ENCODE results near the gene ZDHHC8. TPM values are rescaled to one million over a fixed set of nuclear protein-coding genes. Genes with fewer than 3 reads are reported as not detected.

Gene ZDHHC8
- total and polyA plus RNA-seq, 7 experiments from 2014 or later, result 0.95 to 88.5 (median 65.9) TPM

- Histone ChIP-seq H3K9me3 (ENCODE audit: control insufficient read depth in 2 of 3, low read length in 3 of 3) (no peaks in the 10 kb centered on the region), H3K36me3 (ENCODE audit: control insufficient read depth in 2 of 3, insufficient read depth in 3 of 3, low read length in 3 of 3) (peaks cover 0 to 38% (median 6%) of the 10 kb centered on the region in 3 experiments), H3K27ac (ENCODE audit: low read depth, low read length) (no peak overlapping the region), H3K4me3 (ENCODE audit: low read length) (no peak overlapping the region), H3K27me3 (ENCODE audit: control insufficient read depth in 2 of 2, insufficient read depth in 2 of 2, low read length in 2 of 2) (no peaks in the 10 kb centered on the region), H3K4me1 (ENCODE audit: control insufficient read depth in 2 of 2, insufficient read depth in 2 of 2, low read length in 2 of 2) (peaks cover 24 to 29% of the 10 kb centered on the region in 2 donors)
- CTCF ChIA-PET, result interaction anchor here (1.2 kb wide), 1 partner anchor 8 kb away, joined by 4 read pairs; no protein-coding TSS in a partner anchor
- intact Hi-C loops (cut with micrococcal nuclease), result no loop called here
- DNase-seq (no peak), ATAC-seq (no peak)
- H3K4me3 Mint-ChIP-seq, result peak overlapping the region in 2 of 10 donors; percentile 29 to 39
- H3K27ac Mint-ChIP-seq, result peak overlapping the region; percentile 59 to 97 (median 85)
- POLR2A ChIA-PET, result interaction anchor here (0.7 kb wide), 1 partner anchor 215 kb away, joined by 3 read pairs; no protein-coding TSS in a partner anchor
- H3K36me3 Mint-ChIP-seq, result peaks cover 0 to 23% (median 7%) of the 10 kb centered on the region in 5 donors
- H3K4me1 Mint-ChIP-seq, result peaks cover 22 to 52% (median 46%) of the 10 kb centered on the region in 7 donors
- no peaks in the 10 kb centered on the region for H3K9me3 Mint-ChIP-seq
- H3K27me3 Mint-ChIP-seq, result no peaks in the 10 kb centered on the region
Observed at GRCh38 chr22:20102203-20102780, 29.3 kb upstream of the ZDHHC8 start.

- peaks cover 0 to 3% of the 10 kb centered on the region in 2 donors for H3K4me1 ChIP-seq (ENCODE audit: control insufficient read depth in 2 of 2, insufficient read depth in 2 of 2, low read length in 2 of 2)
- no peaks in the 10 kb centered on the region for H3K9me3 ChIP-seq (ENCODE audit: control insufficient read depth in 2 of 3, low read length in 3 of 3)
- ChIA-PET POLR2A (interaction anchor here (0.7 to 1.7 kb wide), 2 partner anchors 11 kb away, joined by 3 to 6 read pairs; partner anchors contain the start of genes RANBP1 and TRMT2A), CTCF (no interaction called here)
- no peaks in the 10 kb centered on the region for H3K27me3 ChIP-seq (ENCODE audit: control insufficient read depth in 2 of 2, insufficient read depth in 2 of 2, low read length in 2 of 2)
- peaks cover 0 to 65% (median 6%) of the 10 kb centered on the region in 3 experiments for H3K36me3 ChIP-seq (ENCODE audit: control insufficient read depth in 2 of 3, insufficient read depth in 3 of 3, low read length in 3 of 3)
- DNase-seq, result no peak
- Mint-ChIP-seq H3K4me1 (peaks cover 7 to 25% (median 20%) of the 10 kb centered on the region in 7 donors), H3K27me3 (no peaks in the 10 kb centered on the region), H3K27ac (peak overlapping the region in 4 of 9 donors; percentile 24 to 65 (median 57)), H3K4me3 (no peak overlapping the region), H3K9me3 (no peaks in the 10 kb centered on the region), H3K36me3 (peaks cover 0 to 10% (median 4%) of the 10 kb centered on the region in 5 donors)
- no peak overlapping the region for H3K4me3 ChIP-seq (ENCODE audit: low read length)
- no peak for ATAC-seq
- intact Hi-C loops (cut with micrococcal nuclease), result no loop called here
- no peak overlapping the region for H3K27ac ChIP-seq (ENCODE audit: low read depth, low read length)
Observed at GRCh38 chr22:20105456-20106204, 26.0 kb upstream of the ZDHHC8 start.

- DNase-seq, result no peak
- Mint-ChIP-seq H3K27ac (no peak overlapping the region), H3K4me1 (peaks cover 5 to 20% (median 16%) of the 10 kb centered on the region in 7 donors), H3K9me3 (no peaks in the 10 kb centered on the region), H3K36me3 (peaks cover 0 to 10% (median 4%) of the 10 kb centered on the region in 5 donors), H3K27me3 (no peaks in the 10 kb centered on the region), H3K4me3 (no peak overlapping the region)
- no peak for ATAC-seq
- Histone ChIP-seq H3K27me3 (ENCODE audit: control insufficient read depth in 2 of 2, insufficient read depth in 2 of 2, low read length in 2 of 2) (no peaks in the 10 kb centered on the region), H3K4me1 (ENCODE audit: control insufficient read depth in 2 of 2, insufficient read depth in 2 of 2, low read length in 2 of 2) (no peaks in the 10 kb centered on the region), H3K27ac (ENCODE audit: low read depth, low read length) (no peak overlapping the region), H3K4me3 (ENCODE audit: low read length) (no peak overlapping the region), H3K36me3 (ENCODE audit: control insufficient read depth in 2 of 3, insufficient read depth in 3 of 3, low read length in 3 of 3) (peaks cover 0 to 72% (median 6%) of the 10 kb centered on the region in 3 experiments), H3K9me3 (ENCODE audit: control insufficient read depth in 2 of 3, low read length in 3 of 3) (no peaks in the 10 kb centered on the region)
- ChIA-PET POLR2A (interaction anchor here (1.7 kb wide), 1 partner anchor 10 kb away, joined by 6 read pairs; the partner anchor contains the start of genes RANBP1 and TRMT2A), CTCF (no interaction called here)
- intact Hi-C loops (cut with micrococcal nuclease), result no loop called here
Observed at GRCh38 chr22:20106205-20106848, 25.3 kb upstream of the ZDHHC8 start.

- ATAC-seq, result no peak
- intact Hi-C loops (cut with micrococcal nuclease), result no loop called here
- Histone ChIP-seq H3K27me3 (ENCODE audit: control insufficient read depth in 2 of 2, insufficient read depth in 2 of 2, low read length in 2 of 2) (no peaks in the 10 kb centered on the region), H3K27ac (ENCODE audit: low read depth, low read length) (no peak overlapping the region), H3K36me3 (ENCODE audit: control insufficient read depth in 2 of 3, insufficient read depth in 3 of 3, low read length in 3 of 3) (peaks cover 0 to 74% (median 6%) of the 10 kb centered on the region in 3 experiments), H3K4me1 (ENCODE audit: control insufficient read depth in 2 of 2, insufficient read depth in 2 of 2, low read length in 2 of 2) (peaks cover 0 to 2% of the 10 kb centered on the region in 2 donors), H3K9me3 (ENCODE audit: control insufficient read depth in 2 of 3, low read length in 3 of 3) (no peaks in the 10 kb centered on the region), H3K4me3 (ENCODE audit: low read length) (no peak overlapping the region)
- Mint-ChIP-seq H3K9me3 (no peaks in the 10 kb centered on the region), H3K27me3 (no peaks in the 10 kb centered on the region), H3K4me3 (no peak overlapping the region), H3K27ac (peak overlapping the region in 1 of 9 donors; percentile 16), H3K36me3 (peaks cover 0 to 10% (median 4%) of the 10 kb centered on the region in 5 donors), H3K4me1 (peaks cover 7 to 20% (median 14%) of the 10 kb centered on the region in 7 donors)
- POLR2A ChIA-PET, result interaction anchor here (0.8 to 1.7 kb wide), 2 partner anchors 10 to 15 kb away, joined by 4 to 6 read pairs; partner anchors contain the start of genes RANBP1 and TRMT2A
- CTCF ChIA-PET, result no interaction called here
- no peak for DNase-seq
Observed at GRCh38 chr22:20106849-20107237, 24.8 kb upstream of the ZDHHC8 start.

- H3K4me3 ChIP-seq (ENCODE audit: low read length), result no peak overlapping the region
- ATAC-seq (no peak), DNase-seq (no peak)
- POLR2A ChIA-PET, result interaction anchor here (0.8 to 1.7 kb wide), 2 partner anchors 9 to 16 kb away, joined by 4 to 6 read pairs; partner anchors contain the start of genes RANBP1 and TRMT2A
- CTCF ChIA-PET, result no interaction called here
- peak overlapping the region in 7 of 9 donors; percentile 25 to 63 (median 55) for H3K27ac Mint-ChIP-seq
- H3K9me3 ChIP-seq (ENCODE audit: control insufficient read depth in 2 of 3, low read length in 3 of 3), result no peaks in the 10 kb centered on the region
- H3K9me3 Mint-ChIP-seq, result no peaks in the 10 kb centered on the region
- no peaks in the 10 kb centered on the region for H3K27me3 ChIP-seq (ENCODE audit: control insufficient read depth in 2 of 2, insufficient read depth in 2 of 2, low read length in 2 of 2)
- H3K27ac ChIP-seq (ENCODE audit: low read depth, low read length), result no peak overlapping the region
- no peak overlapping the region for H3K4me3 Mint-ChIP-seq
- peaks cover 7 to 19% (median 9%) of the 10 kb centered on the region in 7 donors for H3K4me1 Mint-ChIP-seq
- H3K27me3 Mint-ChIP-seq, result no peaks in the 10 kb centered on the region
- peaks cover 0 to 7% (median 6%) of the 10 kb centered on the region in 5 donors for H3K36me3 Mint-ChIP-seq
- intact Hi-C loops (cut with micrococcal nuclease), result no loop called here
- H3K4me1 ChIP-seq (ENCODE audit: control insufficient read depth in 2 of 2, insufficient read depth in 2 of 2, low read length in 2 of 2), result peaks cover 0 to 6% of the 10 kb centered on the region in 2 donors
- H3K36me3 ChIP-seq (ENCODE audit: control insufficient read depth in 2 of 3, insufficient read depth in 3 of 3, low read length in 3 of 3), result peaks cover 0 to 80% (median 6%) of the 10 kb centered on the region in 3 experiments
Observed at GRCh38 chr22:20107471-20107901, 24.1 kb upstream of the ZDHHC8 start.
